Measurements from ENCODE around the gene ADAM33.

The ADAM33 gene

GRCh38 chr20:3673221-3674070 is 8.4 kb downstream of the ADAM33 start:
- no peak for TF ChIP-seq CTCF (IDR thresholded peaks at IDR 0.05; ENCODE audit: borderline replicate concordance, insufficient read depth, low read depth, low read length)
- no peak overlapping the region for H3K4me3 ChIP-seq (ENCODE audit: low read depth, low read length)

GRCh38 chr20:3672547-3673171 is 9.2 kb downstream of the ADAM33 start:
- no peak overlapping the region for H3K4me3 ChIP-seq (ENCODE audit: low read depth, low read length)
- no peak for TF ChIP-seq CTCF (IDR thresholded peaks at IDR 0.05; ENCODE audit: borderline replicate concordance, insufficient read depth, low read depth, low read length)

GRCh38 chr20:3671986-3672546 is 9.7 kb downstream of the ADAM33 start:
- no peak overlapping the region for H3K4me3 ChIP-seq (ENCODE audit: low read depth, low read length)
- TF ChIP-seq CTCF (IDR thresholded peaks at IDR 0.05; ENCODE audit: borderline replicate concordance, insufficient read depth, low read depth, low read length): no peak

GRCh38 chr20:3670945-3671344 is 10.9 kb downstream of the ADAM33 start:
- TF ChIP-seq CTCF (IDR thresholded peaks at IDR 0.05; ENCODE audit: borderline replicate concordance, insufficient read depth, low read depth, low read length): no peak
- H3K4me3 ChIP-seq (ENCODE audit: low read depth, low read length): no peak overlapping the region

- H3K4me3 ChIP-seq (ENCODE audit: low read depth, low read length): no peak overlapping the region
- TF ChIP-seq CTCF (IDR thresholded peaks at IDR 0.05; ENCODE audit: borderline replicate concordance, insufficient read depth, low read depth, low read length): no peak
Measured at GRCh38 chr20:3670511-3670910, 11.3 kb downstream of the ADAM33 start.

- H3K4me3 ChIP-seq (ENCODE audit: low read depth, low read length): no peak overlapping the region
- no peak for TF ChIP-seq CTCF (IDR thresholded peaks at IDR 0.05; ENCODE audit: borderline replicate concordance, insufficient read depth, low read depth, low read length)
Measured at GRCh38 chr20:3669710-3670367, 12.0 kb downstream of the ADAM33 start.

All from GM12875 (cell line).